GM13976 (cell line): ENCODE results near the gene LRRC23.

Experiments
- DNase-seq: peaks from one replicate; pipeline ENCODE4 v3.0.0; 2012; ENCODE audit warnings: low spot score
- in situ Hi-C: fragments of 300-500 bp; cut with MboI; formaldehyde crosslinking; loops from one replicate; pipeline ENCODE4 v1.12.0; 2022; ENCODE audit warnings: low sequenced_read_pairs, mixed read lengths, inconsistent platforms; ENCODE audit not compliant: unreplicated experiment
- TF ChIP-seq, protein P1 (sequence below): IDR thresholded peaks from 2 replicates; pipeline ENCODE4 v1.5.1; 2012; ENCODE audit warnings: borderline replicate concordance, mild to moderate bottlenecking; ENCODE audit not compliant: insufficient read depth; ENCODE audit errors: extremely low read depth, missing control alignments, control extremely low read depth

The LRRC23 gene

GRCh38 chr12:6963016-6963731 lies 58.6 kb downstream of the LRRC23 start:
- TF ChIP-seq, protein P1, sequence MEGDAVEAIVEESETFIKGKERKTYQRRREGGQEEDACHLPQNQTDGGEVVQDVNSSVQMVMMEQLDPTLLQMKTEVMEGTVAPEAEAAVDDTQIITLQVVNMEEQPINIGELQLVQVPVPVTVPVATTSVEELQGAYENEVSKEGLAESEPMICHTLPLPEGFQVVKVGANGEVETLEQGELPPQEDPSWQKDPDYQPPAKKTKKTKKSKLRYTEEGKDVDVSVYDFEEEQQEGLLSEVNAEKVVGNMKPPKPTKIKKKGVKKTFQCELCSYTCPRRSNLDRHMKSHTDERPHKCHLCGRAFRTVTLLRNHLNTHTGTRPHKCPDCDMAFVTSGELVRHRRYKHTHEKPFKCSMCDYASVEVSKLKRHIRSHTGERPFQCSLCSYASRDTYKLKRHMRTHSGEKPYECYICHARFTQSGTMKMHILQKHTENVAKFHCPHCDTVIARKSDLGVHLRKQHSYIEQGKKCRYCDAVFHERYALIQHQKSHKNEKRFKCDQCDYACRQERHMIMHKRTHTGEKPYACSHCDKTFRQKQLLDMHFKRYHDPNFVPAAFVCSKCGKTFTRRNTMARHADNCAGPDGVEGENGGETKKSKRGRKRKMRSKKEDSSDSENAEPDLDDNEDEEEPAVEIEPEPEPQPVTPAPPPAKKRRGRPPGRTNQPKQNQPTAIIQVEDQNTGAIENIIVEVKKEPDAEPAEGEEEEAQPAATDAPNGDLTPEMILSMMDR: no peak
- in situ Hi-C loops: no loop called here
- DNase-seq: peak; percentile 28
